B cell (primary cell): ENCODE data around the gene MAPKBP1. TPM values are rescaled to one million over a fixed set of nuclear protein-coding genes. Genes with fewer than 3 reads are reported as not detected.

Source experiments
- ATAC-seq: fragments of 200-7000 bp; cut with Tn5 transposase; one replicate; pipeline ENCODE4 v1.10.0; 2021; ENCODE audit warnings: low read depth, mild to moderate bottlenecking, moderate number of reproducible peaks, moderate library complexity
- CTCF ChIA-PET: fragments of 350-600 bp; sonication (Branson Sonifier 250); formaldehyde crosslinking; loops from one replicate; lab custom pipeline; 2021; ENCODE audit warnings: antibody characterized with exemption, inconsistent platforms; lab: Charles Lee
- POLR2A ChIA-PET: fragments of 350-600 bp; sonication (Branson Sonifier 250); formaldehyde crosslinking; loops from one replicate; lab custom pipeline; 2021; ENCODE audit warnings: antibody characterized with exemption; lab: Charles Lee
- DNase-seq: peaks from one replicate; pipeline ENCODE4 v3.0.0; 2013
- H2AFZ ChIP-seq: 2 replicates; pipeline ENCODE4 v1.6.1; 2012; ENCODE audit warnings: mild to moderate bottlenecking, low read depth, low read length; ENCODE audit not compliant: insufficient read depth, poor library complexity, severe bottlenecking
- H3K27ac ChIP-seq, 2 donors: 1 replicate in 1 of 2; 2 replicates in 1 of 2; pipeline ENCODE4 v1.5.1; 2012 to 2013; ENCODE audit warnings: low read length in 2 of 2, mild to moderate bottlenecking in 2 of 2, moderate library complexity in 1 of 2
- H3K27me3 ChIP-seq, 4 experiments: fragments of 200-600 bp in 1 of 4; sonication (generic) in 1 of 4; replicated peaks in 1 of 4; 1 replicate in 2 of 4; 2 replicates in 2 of 4; pipeline versions ENCODE4 v1.6.1 to v1.7.0; 2013 to 2016; ENCODE audit warnings: low read length in 3 of 4, mild to moderate bottlenecking in 2 of 4, mixed read lengths in 1 of 4, moderate library complexity in 1 of 4; ENCODE audit not compliant: insufficient read depth in 4 of 4, control insufficient read depth in 3 of 4; ENCODE audit errors: control extremely low read depth in 1 of 4
- H3K36me3 ChIP-seq, 2 experiments: replicated peaks in 1 of 2; 1 replicate in 1 of 2; 2 replicates in 1 of 2; pipeline versions ENCODE4 v1.6.1 to v1.7.1; 2013; ENCODE audit warnings: low read length in 1 of 2; ENCODE audit not compliant: insufficient read depth in 2 of 2, control insufficient read depth in 1 of 2; ENCODE audit errors: control extremely low read depth in 1 of 2, extremely low read depth in 1 of 2
- H3K4me1 ChIP-seq, 2 donors: fragments of 200-600 bp in 1 of 2; sonication (generic) in 1 of 2; 1 replicate in 1 of 2; 2 replicates in 1 of 2; pipeline versions ENCODE4 v1.5.1 to v1.6.1; 2013 to 2017; ENCODE audit warnings: low read length in 2 of 2; ENCODE audit not compliant: control insufficient read depth in 2 of 2, insufficient read depth in 2 of 2
- H3K4me2 ChIP-seq: replicated peaks from 2 replicates; pipeline ENCODE3; 2012; ENCODE audit warnings: mild to moderate bottlenecking, low read depth, low read length; ENCODE audit not compliant: poor library complexity, severe bottlenecking
- H3K4me3 ChIP-seq, 5 experiments: fragments of 200-600 bp in 1 of 5; sonication (generic) in 1 of 5; 1 replicate in 3 of 5; 2 replicates in 2 of 5; pipeline versions ENCODE4 v1.5.1 to v1.7.0; 2011 to 2016; ENCODE audit warnings: low read length in 4 of 5, mild to moderate bottlenecking in 4 of 5, low read depth in 2 of 5, control low read depth in 1 of 5, moderate library complexity in 1 of 5; ENCODE audit not compliant: insufficient read depth in 1 of 5; ENCODE audit errors: control extremely low read depth in 1 of 5, extremely low read depth in 1 of 5
- H3K79me2 ChIP-seq: fragments of 200-600 bp; sonication (generic); one replicate; pipeline ENCODE4 v1.6.0; 2016; ENCODE audit warnings: low read length; ENCODE audit not compliant: control insufficient read depth, insufficient read depth
- H3K9ac ChIP-seq: fragments of 200-600 bp; sonication (generic); 2 replicates; pipeline ENCODE4 v1.6.1; 2017; ENCODE audit warnings: mild to moderate bottlenecking, low read length, moderate library complexity
- H3K9me3 ChIP-seq, 3 donors: one replicate each; pipeline versions ENCODE4 v1.6.1 to v1.7.1; 2013; ENCODE audit warnings: low read length in 2 of 3; ENCODE audit not compliant: control insufficient read depth in 2 of 3, insufficient read depth in 1 of 3; ENCODE audit errors: control extremely low read depth in 1 of 3
- H4K20me1 ChIP-seq: 2 replicates; pipeline ENCODE4 v1.6.0; 2012; ENCODE audit warnings: mild to moderate bottlenecking, low read length; ENCODE audit not compliant: insufficient read depth, control insufficient read depth, poor library complexity, severe bottlenecking
- H3K27ac Mint-ChIP-seq: one replicate; pipeline ENCODE4 v1.8.0; 2021; ENCODE audit warnings: mixed read lengths
- H3K27me3 Mint-ChIP-seq: one replicate; pipeline ENCODE4 v1.8.0; 2021; ENCODE audit warnings: mixed read lengths
- H3K4me1 Mint-ChIP-seq: one replicate; pipeline ENCODE4 v1.8.0; 2021; ENCODE audit warnings: mixed read lengths
- H3K4me3 Mint-ChIP-seq: one replicate; pipeline ENCODE4 v1.8.0; 2021; ENCODE audit warnings: mixed read lengths
- H3K9me3 Mint-ChIP-seq: one replicate; pipeline ENCODE4 v1.8.0; 2022; ENCODE audit warnings: mixed read lengths; ENCODE audit not compliant: insufficient read depth
- CTCF ChIP-seq: fragments of 200-600 bp; IDR thresholded peaks from one replicate; pipeline ENCODE4 v1.8.0; 2022; ENCODE audit warnings: antibody characterized with exemption, mild to moderate bottlenecking
- EZH2 ChIP-seq: IDR thresholded peaks from 2 replicates; pipeline ENCODE4 v1.6.1; 2012; ENCODE audit warnings: borderline replicate concordance, low read depth, mild to moderate bottlenecking, moderate library complexity, low read length; ENCODE audit not compliant: insufficient read depth, poor library complexity, severe bottlenecking
- WGBS: methylation state at CpG from one replicate; pipeline ENCODE4 v1.1.5; 2013; ENCODE audit warnings: missing lambda C conversion rate; ENCODE audit not compliant: insufficient coverage; 5-methylcytosine and 5-hydroxymethylcytosine counted together
- intact Hi-C: fragments of 100-400 bp; cut with micrococcal nuclease; formaldehyde crosslinking; loops from one replicate; pipeline ENCODE4 v1.10.0; 2022
- polyA plus RNA-seq: library from polyadenylated mRNA; depleted of rRNA; stranded (reverse); fragments of >200 nt; gene quantifications from 2 replicates; pipeline ENCODE4 v1.2.3, GENCODE V29; 2012
- total RNA-seq, 2 donors: library from RNA; stranded (reverse); fragments of 120-200 nt in 1 of 2; gene quantifications; 1 replicate in 1 of 2; 2 replicates in 1 of 2; pipeline versions ENCODE4 v1.2.3 to v1.2.4, GENCODE V29; 2013 to 2022

The MAPKBP1 gene
- total and polyA plus RNA-seq, 2 donors (not counting 1 experiment from before 2014, with no cell fraction given) = 14.1 to 59.2 TPM

DNA sequence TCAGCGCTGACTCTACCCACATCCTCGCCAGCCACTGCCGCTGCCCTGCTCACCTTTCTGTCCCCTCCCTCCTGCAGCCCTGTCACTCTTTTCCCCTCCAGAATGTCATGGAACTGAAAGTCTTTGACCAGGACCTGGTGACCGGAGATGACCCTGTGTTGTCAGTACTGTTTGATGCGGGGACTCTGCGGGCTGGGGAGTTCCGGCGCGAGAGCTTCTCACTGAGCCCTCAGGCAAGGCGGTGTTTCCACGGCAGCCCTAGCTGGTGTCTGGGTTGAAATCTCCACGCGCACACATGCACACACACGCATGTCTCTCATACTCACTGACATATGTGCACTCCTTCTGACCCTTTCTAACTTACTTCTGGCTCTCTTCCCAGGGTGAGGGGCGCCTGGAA lies 66.4 kb downstream of the MAPKBP1 start:
- DNase-seq = no peak

DNA sequence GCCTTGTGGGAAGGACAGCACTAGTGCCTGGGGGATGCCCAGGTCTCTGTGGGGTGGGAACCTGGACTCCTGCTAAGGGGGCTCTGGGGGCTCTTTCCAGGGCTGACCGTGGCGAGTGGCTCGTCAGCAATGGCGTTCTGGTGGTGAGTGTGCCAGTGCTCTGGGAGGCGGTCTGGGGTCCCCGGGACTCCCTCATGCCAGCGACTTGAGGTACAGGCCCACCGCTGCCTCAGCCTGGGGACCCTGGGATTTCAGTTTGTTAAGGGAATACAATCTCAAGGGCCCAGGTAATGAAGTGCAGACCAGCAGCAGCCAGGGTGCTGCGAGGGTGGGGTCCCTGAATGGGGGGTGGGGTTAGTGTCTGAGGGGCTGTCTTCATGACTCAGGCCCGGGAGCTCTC lies 66.8 kb downstream of the MAPKBP1 start:
- Histone ChIP-seq H3K9ac (no peak overlapping the region), H3K4me2 (no peak overlapping the region), H3K27me3 (no peaks in the 10 kb centered on the region), H3K27ac (no peak overlapping the region), H3K4me3 (no peak overlapping the region), H4K20me1 (peaks cover 19% of the 10 kb centered on the region), H3K36me3 (peaks cover 0 to 14% of the 10 kb centered on the region in 2 experiments), H3K9me3 (no peaks in the 10 kb centered on the region), H3K79me2 (no peaks in the 10 kb centered on the region), H3K4me1 (no peaks in the 10 kb centered on the region), H2AFZ (no peak overlapping the region)
- ChIA-PET CTCF (interaction anchor here (0.9 kb wide), 1 partner anchor 29 kb away, joined by 3 read pairs; no protein-coding TSS in a partner anchor), POLR2A (no interaction called here)
- H3K27ac Mint-ChIP-seq = no peak overlapping the region
- H3K9me3 Mint-ChIP-seq = no peaks in the 10 kb centered on the region
- intact Hi-C loops = no loop called here
- WGBS = 97% methylated on average over 10 of the region's 10 CpGs
- no peaks in the 10 kb centered on the region for H3K27me3 Mint-ChIP-seq
- DNase-seq (no peak), ATAC-seq (no peak)
- TF ChIP-seq CTCF = no peak
- TF ChIP-seq EZH2 = no peak
- no peak overlapping the region for H3K4me3 Mint-ChIP-seq
- H3K4me1 Mint-ChIP-seq = no peaks in the 10 kb centered on the region

More for the DNA sequence above, 66.4 kb downstream of the MAPKBP1 start:
- no peak for ATAC-seq
- no peak overlapping the region for H3K9ac ChIP-seq
- POLR2A ChIA-PET = no interaction called here
- H3K4me2 ChIP-seq = no peak overlapping the region
- H3K4me3 ChIP-seq = no peak overlapping the region
- Mint-ChIP-seq H3K4me1 (no peaks in the 10 kb centered on the region), H3K4me3 (no peak overlapping the region), H3K27me3 (no peaks in the 10 kb centered on the region), H3K27ac (no peak overlapping the region), H3K9me3 (no peaks in the 10 kb centered on the region)
- H3K27me3 ChIP-seq = no peaks in the 10 kb centered on the region
- no peak overlapping the region for H3K27ac ChIP-seq
- H4K20me1 ChIP-seq = peaks cover 23% of the 10 kb centered on the region
- no peaks in the 10 kb centered on the region for H3K4me1 ChIP-seq
- WGBS = over 99% methylated on average over 13 of the region's 15 CpGs
- H3K79me2 ChIP-seq = no peaks in the 10 kb centered on the region
- TF ChIP-seq CTCF = no peak
- no peak for TF ChIP-seq EZH2
- H3K36me3 ChIP-seq = peaks cover 0 to 14% of the 10 kb centered on the region in 2 experiments
- intact Hi-C loops = no loop called here
- CTCF ChIA-PET = no interaction called here
- no peaks in the 10 kb centered on the region for H3K9me3 ChIP-seq
- no peak overlapping the region for H2AFZ ChIP-seq
